HepG2 (cell line): ENCODE results near the gene IPP. TPM values are rescaled to one million over a fixed set of nuclear protein-coding genes. Genes with fewer than 3 reads are reported as not detected.

Experiments used
- ATF7-NPFF ChIP-seq: sonication (generic); formaldehyde crosslinking; IDR thresholded peaks from 2 replicates; pipeline ENCODE4 v1.8.1; 2023; ENCODE audit warnings: mild to moderate bottlenecking, low read depth, missing genetic modification reagents, moderate library complexity
- CREB3 ChIP-seq: sonication (generic); formaldehyde crosslinking; IDR thresholded peaks from 2 replicates; pipeline ENCODE4 v1.5.0; 2020; ENCODE audit warnings: missing genetic modification reagents
- FOXO1 ChIP-seq: sonication (generic); formaldehyde crosslinking; IDR thresholded peaks from 2 replicates; pipeline ENCODE4 v1.4.0; 2020; ENCODE audit warnings: missing genetic modification reagents
- GABPB1 ChIP-seq: IDR thresholded peaks from 2 replicates; pipeline ENCODE4 v1.6.1; 2016; ENCODE audit warnings: mild to moderate bottlenecking, missing genetic modification reagents, moderate library complexity, missing compliant biosample characterization
- HMG20B ChIP-seq: conservative IDR thresholded peaks from 2 replicates; pipeline ENCODE4 v1.6.1; 2016; ENCODE audit warnings: missing genetic modification reagents, missing compliant biosample characterization
- IKZF4 ChIP-seq: sonication (generic); formaldehyde crosslinking; IDR thresholded peaks from 2 replicates; pipeline ENCODE4 v1.5.1; 2020; ENCODE audit warnings: borderline replicate concordance, mild to moderate bottlenecking, low read depth, missing genetic modification reagents; ENCODE audit errors: not compliant biosample characterization
- MAFG ChIP-seq: sonication (generic); formaldehyde crosslinking; IDR thresholded peaks from 2 replicates; pipeline ENCODE4 v1.5.1; 2020; ENCODE audit warnings: mild to moderate bottlenecking, missing genetic modification reagents
- RBFOX2 ChIP-seq: fragments of 200-400 bp; formaldehyde crosslinking; IDR thresholded peaks from 2 replicates; pipeline ENCODE4 v1.6.1; 2017; ENCODE audit warnings: low read depth, mild to moderate bottlenecking, low read length
- RBM39 ChIP-seq: fragments of 200-400 bp; formaldehyde crosslinking; IDR thresholded peaks from one replicate; pipeline ENCODE4 v1.6.1; 2018; ENCODE audit warnings: antibody characterized with exemption, mild to moderate bottlenecking, low read depth, low read length; ENCODE audit not compliant: poor library complexity, severe bottlenecking
- RFX1 ChIP-seq: fragments of 450-650 bp; IDR thresholded peaks from 2 replicates; pipeline ENCODE4 v1.6.1; 2017
- RFX5 ChIP-seq: IDR thresholded peaks from 2 replicates; pipeline ENCODE4 v1.6.1; 2011; ENCODE audit warnings: low read depth, low read length, improper control_type of control experiment
- SALL1 ChIP-seq: sonication (generic); formaldehyde crosslinking; IDR thresholded peaks from 2 replicates; pipeline ENCODE4 v1.8.0; 2022; ENCODE audit warnings: mild to moderate bottlenecking, missing genetic modification reagents
- XBP1 ChIP-seq: sonication (generic); formaldehyde crosslinking; IDR thresholded peaks from 2 replicates; pipeline ENCODE4 v1.5.0; 2020; ENCODE audit warnings: missing genetic modification reagents
- ZBTB1 ChIP-seq: sonication (generic); formaldehyde crosslinking; IDR thresholded peaks from 2 replicates; pipeline ENCODE4 v1.4.0; 2020; ENCODE audit warnings: missing genetic modification reagents, borderline replicate concordance
- ZBTB34 ChIP-seq: sonication (generic); formaldehyde crosslinking; IDR thresholded peaks from 2 replicates; pipeline ENCODE4 v1.8.0; 2022; ENCODE audit warnings: mild to moderate bottlenecking, missing genetic modification reagents
- ZBTB7A ChIP-seq: sonication (generic); formaldehyde crosslinking; IDR thresholded peaks from 2 replicates; pipeline ENCODE4 v1.8.0; 2022; ENCODE audit warnings: mild to moderate bottlenecking, missing genetic modification reagents
- ZFP82 ChIP-seq: sonication (generic); formaldehyde crosslinking; IDR thresholded peaks from 2 replicates; pipeline ENCODE4 v1.5.1; 2020; ENCODE audit warnings: mild to moderate bottlenecking, missing genetic modification reagents, borderline replicate concordance
- ZNF101 ChIP-seq: sonication (generic); formaldehyde crosslinking; IDR thresholded peaks from 2 replicates; pipeline ENCODE4 v1.4.0; 2020; ENCODE audit warnings: mild to moderate bottlenecking, low read depth, missing genetic modification reagents, borderline replicate concordance
- ZNF331 ChIP-seq: sonication (generic); formaldehyde crosslinking; IDR thresholded peaks from 2 replicates; pipeline ENCODE4 v1.4.0; 2020; ENCODE audit warnings: missing genetic modification reagents
- ZNF44 ChIP-seq: sonication (generic); formaldehyde crosslinking; IDR thresholded peaks from 2 replicates; pipeline ENCODE4 v1.5.1; 2020; ENCODE audit warnings: mild to moderate bottlenecking, missing genetic modification reagents
- ZNF552 ChIP-seq: sonication (generic); formaldehyde crosslinking; IDR thresholded peaks from 2 replicates; pipeline ENCODE4 v1.9.0; 2022; ENCODE audit warnings: missing genetic modification reagents, mild to moderate bottlenecking, borderline replicate concordance
- ZNF607 ChIP-seq: sonication (generic); formaldehyde crosslinking; IDR thresholded peaks from 2 replicates; pipeline ENCODE4 v1.5.1; 2020; ENCODE audit warnings: missing genetic modification reagents, mild to moderate bottlenecking, borderline replicate concordance
- ZNF746 ChIP-seq: sonication (generic); formaldehyde crosslinking; IDR thresholded peaks from 2 replicates; pipeline ENCODE4 v1.8.0; 2022; ENCODE audit warnings: mild to moderate bottlenecking, missing genetic modification reagents
- polyA plus RNA-seq, 8 experiments: library from polyadenylated mRNA; depleted of rRNA in 3 of 8; stranded (reverse) in 7 of 8; unstranded in 1 of 8; fragments of >200 nt; fragmentation: Illumina TruSeq in 4 of 8; extraction: Trizol in 4 of 8; gene quantifications; 2 replicates each; pipeline versions ENCODE4 v1.2.1 to v1.2.3, GENCODE V29; 2011 to 2016; ENCODE audit warnings: low read depth in 4 of 8, missing spikeins in 1 of 8, mixed read lengths in 1 of 8; ENCODE audit not compliant: insufficient read depth in 1 of 8
- total RNA-seq, 5 experiments: library from RNA; depleted of rRNA; stranded (reverse); fragments of >200 nt; fragmentation: Illumina TruSeq; extraction: Trizol; gene quantifications; 2 replicates each; pipeline ENCODE4 v1.2.3, GENCODE V29; 2016; ENCODE audit warnings: low read depth in 1 of 5
- TF ChIP-seq, protein P1 (sequence below): sonication (generic); formaldehyde crosslinking; IDR thresholded peaks from 2 replicates; pipeline ENCODE4 v1.5.0; 2020; ENCODE audit warnings: mild to moderate bottlenecking, missing genetic modification reagents
- TF ChIP-seq, protein P2 (sequence below): IDR thresholded peaks from 2 replicates; pipeline ENCODE4 v1.6.1; 2016; ENCODE audit warnings: control low read depth

IPP gene
- total and polyA plus RNA-seq, 2 of the 13 experiments (the other 11 are each of a cell fraction or from before 2014, with no cell fraction given): 3.0 to 9.7 TPM

DNA sequence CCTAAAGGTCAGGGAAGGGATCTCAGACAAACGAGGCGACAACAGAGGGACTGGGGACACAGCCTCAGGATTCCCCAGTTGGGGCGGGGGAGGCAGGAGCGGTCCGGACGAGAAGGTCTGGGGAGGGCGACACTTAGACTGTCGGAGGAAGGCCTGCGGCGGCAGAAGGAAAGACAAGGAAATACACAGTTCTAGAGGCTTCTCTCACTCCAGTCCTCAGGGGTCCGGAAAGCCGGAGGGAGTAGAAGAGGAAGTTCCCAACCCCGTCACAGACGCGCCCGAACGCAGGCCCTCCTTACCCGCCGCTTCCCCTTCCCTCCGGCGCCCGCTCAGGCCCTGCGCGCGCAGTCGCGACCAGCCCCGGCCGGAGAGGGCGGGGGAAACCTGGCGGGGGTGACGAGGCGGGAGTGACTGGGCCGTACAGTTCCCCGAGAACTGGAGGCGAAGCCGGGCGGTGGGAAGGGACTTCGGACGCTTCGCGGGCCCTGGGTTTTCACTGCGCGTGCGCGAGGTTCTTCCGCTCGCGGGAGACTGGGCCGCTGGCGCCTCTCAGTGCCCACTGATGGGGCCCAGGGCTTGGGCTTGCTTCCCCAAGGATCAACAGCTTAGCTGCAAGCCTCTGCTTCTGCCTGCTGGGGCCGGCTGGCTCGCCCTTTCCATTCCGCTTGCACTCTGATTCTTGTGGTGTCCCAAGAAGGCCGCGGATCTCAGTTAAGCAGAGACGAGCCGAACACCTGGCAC, at the start of gene IPP (continued):
- no peak for TF ChIP-seq ZNF44 (CRISPR knock-in tag)
- TF ChIP-seq RBM39: peak; percentile 73
- peak; percentile 83 for TF ChIP-seq ZNF607
- TF ChIP-seq IKZF4: no peak
- peak; percentile 62 for TF ChIP-seq ZNF331 (CRISPR knock-in tag)
- no peak for TF ChIP-seq ZBTB34 (CRISPR knock-in tag)
- TF ChIP-seq RBFOX2: peak; percentile 97
- TF ChIP-seq RFX1: no peak
- TF ChIP-seq CREB3 (CRISPR knock-in tag): no peak
- 0 out of 2 replicates have a peak, but pooled peaks have one; percentile 68 for TF ChIP-seq XBP1 (CRISPR knock-in tag)
- peak; percentile 12; the same call in 1 of the 2 replicates for TF ChIP-seq HMG20B (CRISPR knock-in tag)
- TF ChIP-seq ZFP82: no peak
- peak; percentile 44; the same call in 1 of the 2 replicates for TF ChIP-seq ATF7-NPFF (CRISPR knock-in tag)
- no peak for TF ChIP-seq ZBTB1
- no peak for TF ChIP-seq MAFG (CRISPR knock-in tag)
- TF ChIP-seq ZNF746 (CRISPR knock-in tag): no peak
- TF ChIP-seq, protein P1, sequence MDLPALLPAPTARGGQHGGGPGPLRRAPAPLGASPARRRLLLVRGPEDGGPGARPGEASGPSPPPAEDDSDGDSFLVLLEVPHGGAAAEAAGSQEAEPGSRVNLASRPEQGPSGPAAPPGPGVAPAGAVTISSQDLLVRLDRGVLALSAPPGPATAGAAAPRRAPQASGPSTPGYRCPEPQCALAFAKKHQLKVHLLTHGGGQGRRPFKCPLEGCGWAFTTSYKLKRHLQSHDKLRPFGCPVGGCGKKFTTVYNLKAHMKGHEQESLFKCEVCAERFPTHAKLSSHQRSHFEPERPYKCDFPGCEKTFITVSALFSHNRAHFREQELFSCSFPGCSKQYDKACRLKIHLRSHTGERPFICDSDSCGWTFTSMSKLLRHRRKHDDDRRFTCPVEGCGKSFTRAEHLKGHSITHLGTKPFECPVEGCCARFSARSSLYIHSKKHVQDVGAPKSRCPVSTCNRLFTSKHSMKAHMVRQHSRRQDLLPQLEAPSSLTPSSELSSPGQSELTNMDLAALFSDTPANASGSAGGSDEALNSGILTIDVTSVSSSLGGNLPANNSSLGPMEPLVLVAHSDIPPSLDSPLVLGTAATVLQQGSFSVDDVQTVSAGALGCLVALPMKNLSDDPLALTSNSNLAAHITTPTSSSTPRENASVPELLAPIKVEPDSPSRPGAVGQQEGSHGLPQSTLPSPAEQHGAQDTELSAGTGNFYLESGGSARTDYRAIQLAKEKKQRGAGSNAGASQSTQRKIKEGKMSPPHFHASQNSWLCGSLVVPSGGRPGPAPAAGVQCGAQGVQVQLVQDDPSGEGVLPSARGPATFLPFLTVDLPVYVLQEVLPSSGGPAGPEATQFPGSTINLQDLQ: peak; percentile 43; the same call in 1 of the 2 replicates
- TF ChIP-seq FOXO1 (CRISPR knock-in tag): peak; percentile 50; the same call in 1 of the 2 replicates
- peak; percentile 86 for TF ChIP-seq GABPB1
- TF ChIP-seq SALL1 (CRISPR knock-in tag): peak; percentile 89
- no peak for TF ChIP-seq ZNF552 (CRISPR knock-in tag)
- TF ChIP-seq RFX5: no peak; the same call in 1 of the 2 replicates
- TF ChIP-seq ZBTB7A: no peak
- TF ChIP-seq ZNF101 (CRISPR knock-in tag): 0 out of 2 replicates have a peak, but pooled peaks have one; percentile 25
- TF ChIP-seq, protein P2, sequence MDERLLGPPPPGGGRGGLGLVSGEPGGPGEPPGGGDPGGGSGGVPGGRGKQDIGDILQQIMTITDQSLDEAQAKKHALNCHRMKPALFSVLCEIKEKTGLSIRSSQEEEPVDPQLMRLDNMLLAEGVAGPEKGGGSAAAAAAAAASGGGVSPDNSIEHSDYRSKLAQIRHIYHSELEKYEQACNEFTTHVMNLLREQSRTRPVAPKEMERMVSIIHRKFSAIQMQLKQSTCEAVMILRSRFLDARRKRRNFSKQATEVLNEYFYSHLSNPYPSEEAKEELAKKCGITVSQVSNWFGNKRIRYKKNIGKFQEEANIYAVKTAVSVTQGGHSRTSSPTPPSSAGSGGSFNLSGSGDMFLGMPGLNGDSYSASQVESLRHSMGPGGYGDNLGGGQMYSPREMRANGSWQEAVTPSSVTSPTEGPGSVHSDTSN (CRISPR knock-in tag): no peak
